HepG2 (cell line): ENCODE data around the gene TMEM19. TPM values are rescaled to one million over a fixed set of nuclear protein-coding genes. Genes with fewer than 3 reads are reported as not detected.

ENCODE experiments used
- AHDC1 ChIP-seq: sonication (generic); formaldehyde crosslinking; IDR thresholded peaks from 2 replicates; pipeline ENCODE4 v1.5.1; 2020; ENCODE audit warnings: mild to moderate bottlenecking, missing genetic modification reagents, borderline replicate concordance
- BRCA1 ChIP-seq: sonication (generic); formaldehyde crosslinking; IDR thresholded peaks from 2 replicates; pipeline ENCODE4 v1.4.0; 2020; ENCODE audit warnings: missing genetic modification reagents
- GLI4 ChIP-seq: sonication (generic); formaldehyde crosslinking; IDR thresholded peaks from 2 replicates; pipeline ENCODE4 v1.5.1; 2020; ENCODE audit warnings: missing genetic modification reagents, mild to moderate bottlenecking, moderate library complexity, borderline replicate concordance
- HNRNPUL1 ChIP-seq: fragments of 200-400 bp; formaldehyde crosslinking; IDR thresholded peaks from 2 replicates; pipeline ENCODE4 v1.6.1; 2017; ENCODE audit warnings: low read depth, mild to moderate bottlenecking, low read length, moderate library complexity
- HOXD1 ChIP-seq: sonication (generic); formaldehyde crosslinking; IDR thresholded peaks from 2 replicates; pipeline ENCODE4 v1.5.0; 2020; ENCODE audit warnings: missing genetic modification reagents
- NR2C2 ChIP-seq: sonication (generic); formaldehyde crosslinking; IDR thresholded peaks from 2 replicates; pipeline ENCODE4 v1.4.0; 2020; ENCODE audit warnings: missing genetic modification reagents, mild to moderate bottlenecking, moderate library complexity, borderline replicate concordance
- REL ChIP-seq: sonication (generic); formaldehyde crosslinking; conservative IDR thresholded peaks from 2 replicates; pipeline ENCODE4 v1.8.0; 2022; ENCODE audit warnings: mild to moderate bottlenecking, missing genetic modification reagents, moderate library complexity
- SCMH1 ChIP-seq: sonication (generic); formaldehyde crosslinking; IDR thresholded peaks from 2 replicates; pipeline ENCODE4 v1.9.0; 2021; ENCODE audit warnings: missing genetic modification reagents, mild to moderate bottlenecking, borderline replicate concordance
- SNAPC5 ChIP-seq: sonication (generic); formaldehyde crosslinking; IDR thresholded peaks from 2 replicates; pipeline ENCODE4 v1.8.1; 2023; ENCODE audit warnings: mild to moderate bottlenecking, missing genetic modification reagents, borderline replicate concordance
- TEAD3 ChIP-seq: optimal IDR thresholded peaks from 2 replicates; pipeline ENCODE3; 2016; ENCODE audit warnings: borderline replicate concordance
- U2AF1 ChIP-seq: fragments of 200-400 bp; formaldehyde crosslinking; optimal IDR thresholded peaks from 2 replicates; pipeline ENCODE3; 2017; ENCODE audit warnings: mild to moderate bottlenecking, low read depth, low read length
- U2AF2 ChIP-seq: fragments of 200-400 bp; formaldehyde crosslinking; IDR thresholded peaks from 2 replicates; pipeline ENCODE4 v1.6.1; 2017; ENCODE audit warnings: low read depth, mild to moderate bottlenecking, low read length
- ZNF512 ChIP-seq: sonication (generic); formaldehyde crosslinking; IDR thresholded peaks from 2 replicates; pipeline ENCODE4 v1.4.0; 2020; ENCODE audit warnings: mild to moderate bottlenecking, missing genetic modification reagents
- ZNF512B ChIP-seq: sonication (generic); formaldehyde crosslinking; IDR thresholded peaks from 2 replicates; pipeline ENCODE4 v1.5.1; 2020; ENCODE audit warnings: missing genetic modification reagents, mild to moderate bottlenecking, borderline replicate concordance
- ZNF816 ChIP-seq: sonication (generic); formaldehyde crosslinking; IDR thresholded peaks from 2 replicates; pipeline ENCODE4 v1.8.0; 2022; ENCODE audit warnings: missing genetic modification reagents, mild to moderate bottlenecking, borderline replicate concordance
- polyA plus RNA-seq, 8 experiments: library from polyadenylated mRNA; depleted of rRNA in 3 of 8; stranded (reverse) in 7 of 8; unstranded in 1 of 8; fragments of >200 nt; fragmentation: Illumina TruSeq in 4 of 8; extraction: Trizol in 4 of 8; gene quantifications; 2 replicates each; pipeline versions ENCODE4 v1.2.1 to v1.2.3, GENCODE V29; 2011 to 2016; ENCODE audit warnings: low read depth in 4 of 8, missing spikeins in 1 of 8, mixed read lengths in 1 of 8; ENCODE audit not compliant: insufficient read depth in 1 of 8
- total RNA-seq, 5 experiments: library from RNA; depleted of rRNA; stranded (reverse); fragments of >200 nt; fragmentation: Illumina TruSeq; extraction: Trizol; gene quantifications; 2 replicates each; pipeline ENCODE4 v1.2.3, GENCODE V29; 2016; ENCODE audit warnings: low read depth in 1 of 5
- TF ChIP-seq, protein P1 (sequence below): sonication (generic); formaldehyde crosslinking; IDR thresholded peaks from 2 replicates; pipeline ENCODE4 v1.4.0; 2020; ENCODE audit warnings: missing genetic modification reagents

TMEM19 gene
- total and polyA plus RNA-seq, 2 of the 13 experiments (the other 11 are each of a cell fraction or from before 2014, with no cell fraction given): 16.9 to 22.5 TPM

DNA sequence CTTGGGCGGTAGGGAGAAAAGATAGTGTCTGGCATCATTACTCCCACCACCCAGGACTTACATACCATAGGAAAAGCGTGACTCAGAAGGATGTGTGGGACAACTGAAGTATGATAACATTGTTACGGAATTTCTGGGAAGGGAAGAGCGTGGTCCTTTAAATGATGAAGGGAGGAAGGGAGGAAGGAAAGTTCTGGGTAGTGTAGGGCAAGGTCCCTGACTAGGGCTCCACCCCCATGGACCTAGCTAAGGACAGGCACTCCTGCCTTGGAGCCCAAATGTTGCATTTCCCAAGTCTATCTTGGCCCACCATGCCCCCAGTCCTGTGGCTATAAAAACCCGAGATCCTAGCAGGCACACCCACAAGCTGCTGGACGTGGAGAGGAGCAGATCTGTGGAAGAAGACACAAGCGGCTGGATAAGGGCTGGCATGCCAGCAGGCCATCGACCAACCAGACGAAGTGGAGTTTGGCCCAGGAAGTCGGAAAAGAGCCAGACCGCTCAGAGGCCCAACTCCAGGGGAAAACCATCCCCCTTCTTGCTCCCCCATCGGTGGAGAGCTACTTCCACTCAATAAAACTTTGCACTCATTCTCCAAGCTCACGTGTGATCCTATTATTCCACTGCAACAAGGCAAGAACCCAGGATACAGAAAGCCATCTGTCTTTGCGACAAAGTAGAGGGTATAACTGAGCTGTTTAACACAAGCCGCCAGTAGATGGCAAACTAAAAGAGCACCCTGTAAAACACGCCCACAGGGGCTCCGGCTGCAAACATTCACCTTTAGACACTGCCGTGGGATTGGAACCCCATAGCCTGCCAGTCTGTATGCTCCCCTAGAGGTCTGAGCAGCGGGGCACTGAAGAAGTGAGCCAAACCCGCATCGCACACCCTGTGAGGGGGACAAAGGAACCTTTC is 45.8 kb downstream of the TMEM19 start (continued):
- no peak for TF ChIP-seq AHDC1 (CRISPR knock-in tag)
- TF ChIP-seq REL (CRISPR knock-in tag): no peak
- no peak for TF ChIP-seq GLI4 (CRISPR knock-in tag)
- no peak for TF ChIP-seq BRCA1 (CRISPR knock-in tag)
- TF ChIP-seq ZNF512 (CRISPR knock-in tag): no peak
- no peak for TF ChIP-seq U2AF1
- TF ChIP-seq SCMH1: no peak
- TF ChIP-seq TEAD3: no peak
- TF ChIP-seq NR2C2 (CRISPR knock-in tag): no peak
- TF ChIP-seq, protein P1, sequence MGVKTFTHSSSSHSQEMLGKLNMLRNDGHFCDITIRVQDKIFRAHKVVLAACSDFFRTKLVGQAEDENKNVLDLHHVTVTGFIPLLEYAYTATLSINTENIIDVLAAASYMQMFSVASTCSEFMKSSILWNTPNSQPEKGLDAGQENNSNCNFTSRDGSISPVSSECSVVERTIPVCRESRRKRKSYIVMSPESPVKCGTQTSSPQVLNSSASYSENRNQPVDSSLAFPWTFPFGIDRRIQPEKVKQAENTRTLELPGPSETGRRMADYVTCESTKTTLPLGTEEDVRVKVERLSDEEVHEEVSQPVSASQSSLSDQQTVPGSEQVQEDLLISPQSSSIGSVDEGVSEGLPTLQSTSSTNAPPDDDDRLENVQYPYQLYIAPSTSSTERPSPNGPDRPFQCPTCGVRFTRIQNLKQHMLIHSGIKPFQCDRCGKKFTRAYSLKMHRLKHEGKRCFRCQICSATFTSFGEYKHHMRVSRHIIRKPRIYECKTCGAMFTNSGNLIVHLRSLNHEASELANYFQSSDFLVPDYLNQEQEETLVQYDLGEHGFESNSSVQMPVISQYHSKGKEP (CRISPR knock-in tag): no peak
- no peak for TF ChIP-seq U2AF2
- no peak for TF ChIP-seq ZNF512B (CRISPR knock-in tag)
- TF ChIP-seq ZNF816 (CRISPR knock-in tag): no peak
- no peak for TF ChIP-seq HNRNPUL1
- TF ChIP-seq SNAPC5 (CRISPR knock-in tag): no peak
- TF ChIP-seq HOXD1 (CRISPR knock-in tag): no peak
